HepG2 (cell line): ENCODE data around the gene SCARF1. TPM values are rescaled to one million over a fixed set of nuclear protein-coding genes. Genes with fewer than 3 reads are reported as not detected.
A peak's percentile ranks its signal among the peaks of the same experiment; 100 is the strongest.

Experiments
- ATAC-seq: fragments of 200-7000 bp; cut with Tn5 transposase; 3 replicates; pipeline ENCODE4 v1.9.1; 2020; ENCODE audit warnings: mild to moderate bottlenecking, moderate library complexity
- BruUV-seq: library from RNA; stranded (reverse); fragments of 400-500 nt; replicated peaks from 2 replicates; lab custom pipeline; 2021; lab: Mats Ljungman, UMichigan
- CTCF ChIA-PET: fragments of 300-600 bp; formaldehyde crosslinking; extraction: SDS; loops from one replicate; lab custom pipeline; 2021; ENCODE audit warnings: low total read pairs, inconsistent platforms, low intra/inter-chr PET ratio; lab: Yijun Ruan, JAX
- POLR2A ChIA-PET: fragments of 350-600 bp; sonication (Branson Sonifier 250); formaldehyde crosslinking; loops from one replicate; lab custom pipeline; 2020; ENCODE audit warnings: antibody characterized with exemption, inconsistent platforms; lab: Yijun Ruan, JAX
- DNase-seq: peaks from one replicate; pipeline ENCODE4 v3.0.0-alpha.2; 2015; ENCODE audit warnings: low spot score
- FAIRE-seq: peaks from 3 replicates; lab custom pipeline; 2011; peaks lifted over from hg19 to GRCh38; lab: Jason Lieb, UNC
- H2AFZ ChIP-seq: one replicate; pipeline ENCODE4 v1.6.1; 2011; ENCODE audit warnings: low read length, inconsistent platforms
- H3K27ac ChIP-seq: fragments of 300-600 bp; 3 replicates; pipeline ENCODE4 v1.8.0; 2011; ENCODE audit warnings: mixed run types, mild to moderate bottlenecking, mixed read lengths, low read length, inconsistent platforms; ENCODE audit not compliant: insufficient read depth; ENCODE audit errors: extremely low read length
- H3K27me3 ChIP-seq, 2 experiments: fragments of 200-600 bp in 1 of 2; 2 replicates in 1 of 2; 3 replicates in 1 of 2; pipeline versions ENCODE4 v1.6.0 to v1.8.0; 2011; ENCODE audit warnings: low read length in 2 of 2, mild to moderate bottlenecking in 2 of 2, moderate library complexity in 2 of 2, inconsistent platforms in 1 of 2; ENCODE audit not compliant: insufficient read depth in 2 of 2, control insufficient read depth in 1 of 2
- H3K36me3 ChIP-seq, 2 experiments: fragments of 200-600 bp in 1 of 2; replicated peaks in 1 of 2; 2 replicates in 1 of 2; 3 replicates in 1 of 2; pipeline versions ENCODE4 v1.5.1 to v1.8.0; 2011; ENCODE audit warnings: low read length in 2 of 2, inconsistent platforms in 1 of 2; ENCODE audit not compliant: insufficient read depth in 2 of 2, control insufficient read depth in 1 of 2
- H3K4me1 ChIP-seq: 2 replicates; pipeline ENCODE4 v1.5.1; 2012; ENCODE audit warnings: low read length, inconsistent platforms; ENCODE audit not compliant: insufficient read depth
- H3K4me2 ChIP-seq: 2 replicates; pipeline ENCODE4 v1.6.0; 2011; ENCODE audit warnings: low read depth, low read length, inconsistent platforms
- H3K4me3 ChIP-seq, 3 experiments: fragments of 200-600 bp in 1 of 3; sonication (generic), shearing (Covaris generic) in 1 of 3; replicated peaks in 1 of 3; 2 replicates each; pipeline ENCODE4 v1.5.1; 2011 to 2016; ENCODE audit warnings: low read length in 3 of 3, inconsistent platforms in 2 of 3, low read depth in 2 of 3, mild to moderate bottlenecking in 2 of 3, control low read depth in 1 of 3, mixed read lengths in 1 of 3; ENCODE audit not compliant: insufficient read depth in 1 of 3
- H3K79me2 ChIP-seq: one replicate; pipeline ENCODE4 v1.6.1; 2011; ENCODE audit warnings: low read length, inconsistent platforms; ENCODE audit not compliant: insufficient read depth
- H3K9ac ChIP-seq: 2 replicates; pipeline ENCODE4 v1.6.0; 2011; ENCODE audit warnings: mild to moderate bottlenecking, low read depth, low read length, inconsistent platforms; ENCODE audit not compliant: insufficient read depth
- H3K9me3 ChIP-seq: 2 replicates; pipeline ENCODE4 v1.5.1; 2012; ENCODE audit warnings: mild to moderate bottlenecking, low read length
- H4K20me1 ChIP-seq: 2 replicates; pipeline ENCODE4 v1.6.0; 2011; ENCODE audit warnings: inconsistent platforms, mild to moderate bottlenecking, low read length, moderate library complexity; ENCODE audit not compliant: insufficient read depth
- ARNTL ChIP-seq: sonication (generic); formaldehyde crosslinking; IDR thresholded peaks from 2 replicates; pipeline ENCODE4 v1.4.0; 2020; ENCODE audit warnings: mild to moderate bottlenecking, missing genetic modification reagents
- HNF4G ChIP-seq, 2 experiments: sonication (generic) in 1 of 2; formaldehyde crosslinking in 1 of 2; IDR thresholded peaks; 2 replicates each; pipeline versions ENCODE4 v1.4.0 to v1.6.1; 2011 to 2020; ENCODE audit warnings: borderline replicate concordance in 2 of 2, low read depth in 2 of 2, mild to moderate bottlenecking in 2 of 2, low read length in 1 of 2, missing genetic modification reagents in 1 of 2, moderate library complexity in 1 of 2
- JDP2 ChIP-seq: sonication (generic); formaldehyde crosslinking; IDR thresholded peaks from 2 replicates; pipeline ENCODE4 v1.8.1; 2022; ENCODE audit warnings: missing genetic modification reagents, borderline replicate concordance
- KMT2A ChIP-seq: sonication (generic); formaldehyde crosslinking; IDR thresholded peaks from 2 replicates; pipeline ENCODE4 v1.4.0; 2020; ENCODE audit warnings: missing genetic modification reagents
- MAFF ChIP-seq: IDR thresholded peaks from 2 replicates; pipeline ENCODE4 v1.6.1; 2011; ENCODE audit warnings: low read depth, low read length, improper control_type of control experiment
- MAFK ChIP-seq, 2 experiments: IDR thresholded peaks in 1 of 2; conservative IDR thresholded peaks in 1 of 2; 2 replicates each; pipeline ENCODE4 v1.6.1; 2011; ENCODE audit warnings: improper control_type of control experiment in 2 of 2, low read length in 2 of 2
- SNRNP70 ChIP-seq: fragments of 200-400 bp; formaldehyde crosslinking; IDR thresholded peaks from 2 replicates; pipeline ENCODE4 v1.6.1; 2017; ENCODE audit warnings: mild to moderate bottlenecking, low read depth, low read length, moderate library complexity
- SP4 ChIP-seq: sonication (generic); formaldehyde crosslinking; IDR thresholded peaks from 2 replicates; pipeline ENCODE4 v1.8.1; 2023; ENCODE audit warnings: mild to moderate bottlenecking, missing genetic modification reagents
- ZFP1 ChIP-seq: IDR thresholded peaks from 2 replicates; pipeline ENCODE4 v1.6.1; 2016
- ZNF30 ChIP-seq: sonication (generic); formaldehyde crosslinking; IDR thresholded peaks from 2 replicates; pipeline ENCODE4 v1.5.0; 2020; ENCODE audit warnings: mild to moderate bottlenecking, missing genetic modification reagents
- WGBS: methylation state at CpG from one replicate; pipeline ENCODE4 v1.1.6; 2017; ENCODE audit warnings: low lambda C conversion rate; 5-methylcytosine and 5-hydroxymethylcytosine counted together
- in situ Hi-C: cut with HindIII; loops from 2 replicates; pipeline ENCODE4 v1.10.0; 2017; ENCODE audit warnings: low pct_unique_long_range_greater_than_20kb; ENCODE audit not compliant: extremely low pct_ligation_motif_present
- intact Hi-C: fragments of 100-400 bp; cut with micrococcal nuclease; formaldehyde crosslinking; loops from one replicate; pipeline ENCODE4 v1.10.0; 2022; ENCODE audit not compliant: unreplicated experiment
- polyA plus RNA-seq, 8 experiments: library from polyadenylated mRNA; depleted of rRNA in 3 of 8; stranded (reverse) in 7 of 8; unstranded in 1 of 8; fragments of >200 nt; fragmentation: Illumina TruSeq in 4 of 8; extraction: Trizol in 4 of 8; gene quantifications; 2 replicates each; pipeline versions ENCODE4 v1.2.1 to v1.2.3, GENCODE V29; 2011 to 2016; ENCODE audit warnings: low read depth in 4 of 8, missing spikeins in 1 of 8, mixed read lengths in 1 of 8; ENCODE audit not compliant: insufficient read depth in 1 of 8
- total RNA-seq, 5 experiments: library from RNA; depleted of rRNA; stranded (reverse); fragments of >200 nt; fragmentation: Illumina TruSeq; extraction: Trizol; gene quantifications; 2 replicates each; pipeline ENCODE4 v1.2.3, GENCODE V29; 2016; ENCODE audit warnings: low read depth in 1 of 5
- TF ChIP-seq, protein P1 (sequence below): sonication (generic); formaldehyde crosslinking; IDR thresholded peaks from 2 replicates; pipeline ENCODE4 v1.4.0; 2020; ENCODE audit warnings: mild to moderate bottlenecking, missing genetic modification reagents

Gene SCARF1
- total and polyA plus RNA-seq, 2 of the 13 experiments (the other 11 are each of a cell fraction or from before 2014, with no cell fraction given): 0.24 to 0.71 TPM

- ATAC-seq (no peak), FAIRE-seq (no peak), DNase-seq (no peak)
- peaks cover 5% of the 10 kb centered on the region for H3K79me2 ChIP-seq
- H3K36me3 ChIP-seq: peaks cover 42 to 75% of the 10 kb centered on the region in 2 experiments
- H3K4me2 ChIP-seq: no peak overlapping the region
- no peaks in the 10 kb centered on the region for H3K4me1 ChIP-seq
- whole genome bisulfite sequencing: 97% methylated on average over 10 of the region's 12 CpGs
- H3K27ac ChIP-seq: no peak overlapping the region
- no peak overlapping the region for H3K4me3 ChIP-seq
- no peak overlapping the region for H2AFZ ChIP-seq
- H3K9me3 ChIP-seq: no peaks in the 10 kb centered on the region
- H3K27me3 ChIP-seq: no peaks in the 10 kb centered on the region
- no peaks in the 10 kb centered on the region for H4K20me1 ChIP-seq
- no peak overlapping the region for H3K9ac ChIP-seq
- ChIA-PET CTCF (no interaction called here), POLR2A (interaction anchor here (1.8 kb wide), 1 partner anchor 11 kb away, joined by 9 read pairs; the partner anchor contains the start of gene RILP)
- no peak for TF ChIP-seq HNF4G (IDR thresholded peaks at IDR 0.05; ENCODE audit: borderline replicate concordance, low read depth, low read length)
- no peak for TF ChIP-seq HNF4G (CRISPR knock-in tag; IDR thresholded peaks at IDR 0.05; ENCODE audit: borderline replicate concordance, low read depth)
- peak; percentile 31; the same call in 1 of the 2 replicates for TF ChIP-seq MAFF
- TF ChIP-seq MAFK (conservative IDR thresholded peaks at IDR 0.05 in 1 of 2, IDR thresholded peaks at IDR 0.05 in 1 of 2; ENCODE audit: low read length in 2 of 2): peak; percentile 24 to 57; a peak in 3 of 4 replicates
- TSS peak; percentile 58 for BruUV-seq
- intact Hi-C loops: no loop called here
- in situ Hi-C loops: no loop called here
Measured at GRCh38 chr17:1661045-1661444, 15.5 kb upstream of the SCARF1 start.

DNA sequence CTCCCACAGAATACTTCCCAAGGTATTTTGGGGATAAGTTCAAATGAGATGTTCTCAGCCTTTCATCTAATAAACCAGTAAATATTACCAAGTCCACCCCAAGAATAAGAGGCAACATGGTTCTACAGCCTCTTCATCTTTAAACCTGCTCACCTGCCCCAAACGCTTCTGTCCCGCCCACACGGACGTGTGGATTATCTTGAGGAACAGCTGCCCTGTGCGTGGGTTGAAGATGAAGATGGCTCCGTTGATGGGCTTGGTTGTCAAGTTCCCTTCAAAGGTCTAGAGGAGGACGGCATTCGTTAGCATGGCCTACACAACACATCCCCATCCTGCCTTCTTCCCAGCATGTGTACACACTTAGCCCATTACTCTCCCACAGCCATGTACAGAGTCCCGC is 12.6 kb upstream of the SCARF1 start:
- peaks cover 56 to 85% of the 10 kb centered on the region in 2 experiments for H3K36me3 ChIP-seq
- H3K4me3 ChIP-seq: no peak overlapping the region
- BruUV-seq: no TSS peak
- CTCF ChIA-PET: no interaction called here
- in situ Hi-C loops (no loop called here), intact Hi-C loops (no loop called here)
- H2AFZ ChIP-seq: no peak overlapping the region
- H3K27me3 ChIP-seq: no peaks in the 10 kb centered on the region
- H3K9ac ChIP-seq: no peak overlapping the region
- H3K27ac ChIP-seq: no peak overlapping the region
- H4K20me1 ChIP-seq: no peaks in the 10 kb centered on the region
- WGBS: 98% methylated on average over 9 of the region's 9 CpGs
- ATAC-seq (no peak), FAIRE-seq (no peak), DNase-seq (no peak)
- TF ChIP-seq, protein P1, sequence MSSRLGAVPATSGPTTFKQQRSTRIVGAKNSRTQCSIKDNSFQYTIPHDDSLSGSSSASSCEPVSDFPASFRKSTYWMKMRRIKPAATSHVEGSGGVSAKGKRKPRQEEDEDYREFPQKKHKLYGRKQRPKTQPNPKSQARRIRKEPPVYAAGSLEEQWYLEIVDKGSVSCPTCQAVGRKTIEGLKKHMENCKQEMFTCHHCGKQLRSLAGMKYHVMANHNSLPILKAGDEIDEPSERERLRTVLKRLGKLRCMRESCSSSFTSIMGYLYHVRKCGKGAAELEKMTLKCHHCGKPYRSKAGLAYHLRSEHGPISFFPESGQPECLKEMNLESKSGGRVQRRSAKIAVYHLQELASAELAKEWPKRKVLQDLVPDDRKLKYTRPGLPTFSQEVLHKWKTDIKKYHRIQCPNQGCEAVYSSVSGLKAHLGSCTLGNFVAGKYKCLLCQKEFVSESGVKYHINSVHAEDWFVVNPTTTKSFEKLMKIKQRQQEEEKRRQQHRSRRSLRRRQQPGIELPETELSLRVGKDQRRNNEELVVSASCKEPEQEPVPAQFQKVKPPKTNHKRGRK (CRISPR knock-in tag): no peak
- TF ChIP-seq JDP2 (no peak), KMT2A (CRISPR knock-in tag) (no peak), ZNF30 (CRISPR knock-in tag) (no peak), ZFP1 (CRISPR knock-in tag) (no peak), SP4 (CRISPR knock-in tag) (no peak), ARNTL (CRISPR knock-in tag) (no peak), SNRNP70 (no peak)
- H3K4me1 ChIP-seq: no peaks in the 10 kb centered on the region
- no peaks in the 10 kb centered on the region for H3K79me2 ChIP-seq
- H3K4me2 ChIP-seq: no peak overlapping the region
- no peaks in the 10 kb centered on the region for H3K9me3 ChIP-seq
- POLR2A ChIA-PET: interaction anchor here (1.0 kb wide), 1 partner anchor 13 kb away, joined by 3 read pairs; no protein-coding TSS in a partner anchor
